Stimulated activated CD4-positive, alpha-beta T cell treated with anti-CD3 and anti-CD28 coated beads, Interleukin-1b, Interleukin-23, amount 100 ng/mL, for 48 hours (primary cell): ENCODE results near the gene LFNG.
"Not testable (repeated sequence)": the region's sequence is repeated elsewhere in the genome, so short reads cannot be mapped to it uniquely, and the experiment has no call there.

Experiments
- DNase-seq: peaks from one replicate; pipeline ENCODE4 v3.0.0-alpha.2; 2020

The LFNG gene

DNA sequence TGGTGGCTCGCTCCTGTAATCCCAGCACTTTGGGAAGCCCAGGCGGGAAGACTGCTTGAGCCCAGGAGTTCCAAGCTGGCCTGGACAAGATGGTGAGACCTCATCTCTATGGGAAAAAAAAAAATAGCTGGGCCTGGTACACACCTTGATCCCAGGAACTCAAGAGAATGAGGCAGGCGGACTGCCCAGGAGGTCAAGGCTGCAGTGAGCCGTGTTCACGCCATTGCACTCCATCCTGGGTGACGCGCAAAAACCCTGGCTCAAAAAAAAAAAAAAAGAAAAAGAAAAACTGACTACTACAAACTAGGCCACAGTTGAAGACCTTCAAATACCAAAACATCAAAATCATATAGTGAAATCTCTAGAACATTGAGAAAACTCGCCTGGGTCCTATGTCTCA is 31.8 kb downstream of the LFNG start:
- DNase-seq, result no peak

DNA sequence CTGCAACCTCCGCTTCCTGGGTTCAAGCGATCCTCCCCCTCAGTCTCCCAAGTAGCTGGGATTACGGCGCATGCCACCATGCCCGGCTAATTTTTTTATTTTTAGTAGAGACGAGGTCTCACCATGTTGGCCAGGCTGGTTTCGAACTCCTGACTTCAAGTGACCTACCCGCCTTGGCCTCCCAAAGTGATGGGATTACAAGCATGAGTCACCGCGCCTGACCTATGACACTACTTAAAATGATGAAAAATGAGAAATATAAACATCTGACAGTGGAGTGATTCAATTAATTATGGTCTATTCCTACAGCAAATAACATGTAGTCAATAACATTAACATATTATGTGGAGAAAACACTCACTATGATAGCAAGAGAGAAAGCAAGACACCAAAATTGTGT is 33.5 kb downstream of the LFNG start:
- no peak for DNase-seq

DNA sequence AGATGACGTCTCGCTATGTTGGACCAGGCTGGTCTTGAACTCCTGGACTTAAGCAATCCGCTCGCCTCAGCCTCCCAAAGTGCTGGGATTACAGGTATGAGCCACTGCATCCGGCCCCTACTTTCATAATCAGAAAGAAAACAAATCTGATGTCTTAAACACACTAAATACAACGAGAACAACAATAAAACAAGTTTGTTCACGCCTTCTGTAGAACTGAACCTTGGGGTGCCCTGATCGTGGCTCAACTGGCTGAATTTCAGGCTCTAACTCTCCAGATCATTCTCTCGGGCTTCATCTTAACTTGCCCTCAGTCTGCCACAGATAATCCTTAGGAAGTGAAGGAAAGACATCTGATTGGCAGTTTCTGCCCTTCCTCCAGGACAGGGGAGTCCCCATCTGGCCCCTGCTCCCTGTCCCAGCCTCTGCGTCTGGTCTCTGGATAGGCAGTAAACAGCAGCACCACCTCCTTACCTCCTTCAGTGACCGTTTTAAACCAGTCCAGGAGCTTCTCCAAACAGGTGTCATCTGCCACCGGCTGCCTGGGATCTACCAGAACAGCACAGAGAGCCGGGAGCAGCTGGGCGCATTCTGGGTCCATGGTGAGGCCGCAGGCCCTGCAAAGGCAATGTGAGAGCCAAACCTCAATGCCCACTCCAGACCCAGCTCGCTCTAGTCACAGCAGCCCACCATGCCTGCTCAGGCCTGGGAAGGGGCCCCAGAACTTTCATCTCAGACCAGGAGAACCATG is 34.4 kb downstream of the LFNG start:
- DNase-seq, result no peak

DNA sequence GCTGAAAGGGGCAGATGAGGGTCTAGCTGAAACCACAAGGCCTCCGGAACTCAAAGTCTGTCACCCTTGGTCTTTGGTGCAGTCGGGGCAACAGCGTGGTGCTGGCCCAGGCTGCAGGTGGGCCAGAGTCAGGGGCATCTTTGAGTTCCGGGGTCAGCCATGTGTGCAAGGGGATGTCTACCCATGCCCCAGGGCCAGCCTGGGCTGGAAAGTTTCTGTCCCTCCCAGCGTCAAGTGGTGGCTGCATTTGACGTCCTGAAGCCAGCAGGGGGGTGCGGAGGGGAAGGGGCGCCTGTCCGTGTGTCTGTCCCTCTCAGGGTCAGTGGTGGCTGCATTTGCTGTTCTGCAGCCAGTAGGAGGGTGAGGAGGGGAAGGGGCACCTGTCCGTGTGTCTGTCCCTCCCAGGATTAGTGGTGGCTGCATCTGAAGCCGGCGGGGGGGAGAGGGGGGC is 35.1 kb downstream of the LFNG start:
- DNase-seq, result no peak

DNA sequence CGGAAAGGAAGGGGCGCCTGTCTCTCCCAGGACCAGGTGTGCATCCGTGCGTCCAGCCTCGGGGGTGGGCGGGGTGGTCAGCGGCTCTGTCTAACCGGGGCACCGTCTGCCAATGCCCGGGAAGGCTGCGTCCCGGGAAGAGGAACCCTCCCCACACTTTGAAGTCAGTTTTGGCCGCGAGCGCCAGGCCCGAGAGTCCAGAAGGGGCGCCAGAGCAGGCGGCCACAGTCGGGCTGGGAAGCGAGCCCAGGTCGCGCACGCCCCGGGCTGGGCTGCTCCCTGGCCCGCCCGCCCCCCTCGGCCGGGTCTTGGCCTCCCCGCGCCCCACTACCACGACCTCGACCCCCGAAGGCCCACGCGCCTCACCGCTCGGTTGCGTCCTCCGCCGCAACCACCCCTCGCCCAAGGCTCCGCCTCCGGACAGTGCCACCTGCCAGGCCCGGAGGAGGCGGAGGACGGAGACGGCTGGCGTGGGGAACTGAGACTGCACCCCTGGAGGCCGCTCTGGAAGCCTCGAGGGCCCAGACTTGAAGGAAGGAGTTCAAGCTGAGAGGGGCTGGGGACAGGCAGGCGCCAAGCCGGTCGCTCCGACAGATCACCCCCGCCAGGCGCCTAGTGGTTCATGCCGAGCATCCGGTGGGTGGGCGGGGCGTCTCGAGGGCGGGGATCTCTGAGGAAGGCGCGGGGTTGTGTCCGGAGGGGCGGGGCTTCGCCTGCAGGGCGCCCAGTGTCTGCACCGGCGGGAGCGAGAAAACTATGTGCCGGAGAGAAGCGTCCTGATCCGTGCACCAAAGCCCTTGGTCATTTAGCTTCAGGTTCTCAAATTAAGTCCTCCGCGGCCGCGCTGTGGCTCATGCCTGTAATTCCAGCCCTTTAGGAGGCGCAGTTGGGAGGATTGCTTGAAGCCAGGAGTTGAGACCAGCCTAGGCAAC is 35.8 kb downstream of the LFNG start, which contains the start of gene BRAT1:
BRAT1 (minus strand) TSS at position 404 of the 932 bp plus-strand sequence. CDS start 1,093 bp downstream, outside the sequence.
- DNase-seq, result peak; percentile 95

DNA sequence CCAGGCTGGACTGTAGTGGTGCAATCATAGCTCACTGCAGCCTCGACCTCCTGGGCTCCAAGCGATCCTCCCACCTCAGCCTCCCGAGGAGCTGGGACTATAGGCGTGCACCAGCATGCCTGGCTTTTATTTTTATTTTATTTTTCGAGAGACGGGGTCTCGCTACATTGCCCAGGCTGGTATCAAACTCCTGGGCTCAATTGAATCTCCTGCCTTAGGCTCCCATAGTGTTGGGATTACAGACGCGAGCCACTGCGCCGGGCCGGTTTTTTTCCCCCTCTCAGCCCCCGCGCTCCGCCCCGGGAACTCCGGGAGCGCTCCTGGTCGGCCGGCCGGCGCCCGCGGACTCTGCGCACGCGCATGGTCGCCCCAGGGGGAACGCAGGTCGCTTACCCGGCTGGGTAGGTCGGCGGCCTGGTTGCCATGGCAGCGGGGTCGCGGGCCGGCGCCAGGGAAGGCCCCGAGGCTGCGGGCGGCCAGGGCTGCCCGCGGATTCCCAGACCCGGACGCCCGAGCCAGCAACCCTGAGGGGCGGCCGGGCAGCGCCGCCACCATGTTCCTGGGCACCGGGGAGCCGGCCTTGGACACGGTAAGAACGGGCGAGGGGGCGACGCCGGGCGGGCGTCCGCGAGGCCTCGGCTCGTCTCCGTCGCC is 39.2 kb downstream of the LFNG start, which contains the start of gene IQCE:
IQCE (plus strand) TSS at position 351 of the 654 bp plus-strand sequence; CDS start at position 554, 203 bp downstream.
- DNase-seq, result peak; percentile 91

DNA sequence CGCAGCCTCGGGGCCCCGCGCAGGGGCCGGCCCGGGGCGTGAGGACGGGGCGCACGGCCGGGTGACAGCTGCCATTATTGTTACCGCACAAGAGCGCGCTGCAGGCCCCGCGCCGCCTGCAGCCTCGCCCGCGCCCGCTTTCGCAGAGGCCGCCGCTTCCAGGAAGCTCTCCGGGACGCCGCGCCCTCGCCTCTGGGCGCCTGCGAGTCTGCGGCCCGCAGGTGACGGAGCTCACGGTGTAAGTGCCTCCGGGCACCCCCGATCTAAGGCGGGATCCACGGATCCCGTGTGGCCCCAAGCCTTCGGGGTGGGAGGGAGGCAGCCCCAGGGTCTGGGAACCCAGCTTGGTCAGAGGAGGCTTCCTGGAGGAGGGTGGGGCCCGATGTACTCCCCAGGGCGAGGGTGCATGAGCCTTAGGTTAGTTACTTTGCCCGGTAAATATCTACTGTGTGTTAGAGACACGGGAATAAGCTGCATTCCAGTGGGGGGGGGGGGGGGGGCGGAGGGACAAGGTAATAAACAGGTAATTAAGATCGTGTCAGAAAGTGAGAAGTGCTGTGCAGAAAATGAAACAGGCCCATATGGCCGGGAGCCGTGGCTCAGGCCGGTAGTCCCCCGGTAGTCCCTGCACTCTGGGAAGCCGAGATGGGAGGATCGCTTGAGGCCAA is 39.8 kb downstream of the LFNG start:
- peak; percentile 17 for DNase-seq

DNA sequence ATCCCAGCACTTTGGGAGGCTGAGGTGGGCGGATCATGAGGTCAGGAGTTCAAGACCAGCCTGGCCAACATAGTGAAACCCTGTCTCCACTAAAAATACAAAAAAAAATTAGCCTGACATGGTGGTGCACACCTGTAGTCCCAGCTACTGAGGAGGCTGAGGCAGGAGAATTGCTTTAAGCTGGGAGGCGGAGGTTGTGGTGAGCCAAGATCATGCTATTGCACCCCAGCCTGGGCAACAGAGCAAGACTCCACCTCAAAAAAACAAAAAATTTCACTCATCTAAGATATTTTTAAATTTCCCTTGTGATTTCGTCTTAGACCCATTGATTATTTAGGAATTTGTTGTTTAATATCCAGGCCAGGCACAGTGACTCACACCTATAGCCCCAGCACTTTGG is 44.4 kb downstream of the LFNG start:
- not testable (repeated sequence) for DNase-seq

DNA sequence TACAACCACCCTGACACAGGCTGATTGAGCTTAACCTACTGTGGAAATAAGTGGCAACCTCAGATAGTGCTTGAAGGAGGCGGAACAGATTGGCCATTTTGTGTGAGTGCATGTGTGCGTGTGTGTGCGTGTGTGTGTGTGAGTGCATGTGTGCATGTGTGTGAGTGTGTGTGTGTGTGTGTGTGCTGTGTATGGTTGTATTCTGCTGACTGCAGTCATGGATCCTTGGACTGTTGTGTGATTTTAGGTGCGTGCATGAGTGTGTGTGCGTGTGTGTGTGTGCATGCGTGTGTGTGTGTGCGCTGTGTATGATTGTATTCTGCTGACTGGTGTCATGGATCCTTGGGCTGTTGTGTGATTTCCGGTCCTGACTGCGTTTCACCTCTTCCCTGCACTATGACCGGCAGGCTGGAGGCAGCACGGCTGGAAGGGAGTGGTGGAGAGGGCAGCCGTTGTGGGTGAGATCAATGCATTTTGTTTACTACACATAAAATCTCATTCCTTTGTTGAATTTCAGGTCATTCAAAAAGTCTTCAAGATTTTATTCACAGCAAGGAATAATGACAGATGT is 45.5 kb downstream of the LFNG start:
- no peak for DNase-seq

DNA sequence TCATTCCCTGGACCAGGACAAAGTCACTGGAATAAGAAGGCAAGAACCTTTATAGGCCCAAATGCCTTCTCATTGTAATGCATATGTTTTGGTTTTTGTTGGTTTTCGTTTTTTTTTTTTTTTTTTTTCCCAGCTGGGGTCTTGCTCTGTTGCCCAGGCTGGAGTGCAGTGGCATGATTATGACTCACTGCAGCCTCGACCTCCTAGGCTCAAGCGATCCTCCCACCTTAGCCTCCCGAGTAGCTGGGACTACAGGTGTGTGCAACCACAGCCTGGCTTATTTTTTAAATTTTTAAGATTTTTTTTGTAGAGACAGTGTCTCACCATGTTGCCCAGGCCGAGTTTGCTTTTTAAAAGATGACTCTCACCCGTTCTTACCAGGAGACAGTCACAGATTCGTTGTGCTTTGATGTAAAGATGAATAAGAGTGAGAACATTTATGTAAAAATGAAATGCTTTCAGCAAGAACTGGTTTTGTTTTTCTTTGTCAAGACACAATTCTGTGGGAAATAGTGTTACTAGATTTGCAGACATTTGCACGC is 46.8 kb downstream of the LFNG start:
- DNase-seq, result no peak

DNA sequence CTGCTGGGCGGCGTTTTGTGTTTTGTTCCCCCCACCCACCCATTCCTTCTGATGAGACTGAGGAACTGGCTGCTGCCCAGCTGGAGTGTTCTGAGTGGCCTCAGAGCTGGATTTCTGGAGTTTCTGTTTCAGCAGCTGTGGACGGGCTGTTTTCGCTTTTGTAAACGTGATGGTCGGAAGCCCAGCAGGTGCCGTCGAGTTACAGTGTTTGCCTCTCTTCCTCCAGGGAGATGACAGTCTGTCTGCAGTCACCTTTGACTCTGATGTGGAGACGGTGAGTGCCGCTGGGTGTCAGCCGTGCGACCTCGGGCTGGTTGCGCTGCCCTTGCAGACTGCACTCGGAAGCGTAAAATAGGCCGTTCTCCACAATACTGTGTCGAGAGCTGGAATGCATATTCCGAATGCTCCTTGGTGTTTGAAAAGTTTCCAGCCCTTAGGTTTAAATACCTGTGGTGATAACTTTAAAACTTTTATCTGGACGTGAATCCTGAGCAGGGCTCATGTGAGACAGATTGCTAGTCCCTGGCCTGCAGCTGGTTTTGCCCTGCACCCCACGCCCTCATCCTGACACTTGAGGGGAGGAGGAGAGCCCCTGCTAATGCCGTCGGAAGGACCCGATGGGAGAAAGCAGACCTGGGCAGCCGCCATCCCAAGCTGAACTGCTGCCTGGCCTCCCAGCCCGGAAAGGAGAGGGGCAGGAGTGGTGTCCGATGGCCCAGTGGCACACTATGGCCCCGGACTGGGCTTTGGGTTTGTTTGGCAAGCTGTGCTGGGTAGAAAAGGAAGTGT is 47.5 kb downstream of the LFNG start:
- DNase-seq, result peak; percentile 27

DNA sequence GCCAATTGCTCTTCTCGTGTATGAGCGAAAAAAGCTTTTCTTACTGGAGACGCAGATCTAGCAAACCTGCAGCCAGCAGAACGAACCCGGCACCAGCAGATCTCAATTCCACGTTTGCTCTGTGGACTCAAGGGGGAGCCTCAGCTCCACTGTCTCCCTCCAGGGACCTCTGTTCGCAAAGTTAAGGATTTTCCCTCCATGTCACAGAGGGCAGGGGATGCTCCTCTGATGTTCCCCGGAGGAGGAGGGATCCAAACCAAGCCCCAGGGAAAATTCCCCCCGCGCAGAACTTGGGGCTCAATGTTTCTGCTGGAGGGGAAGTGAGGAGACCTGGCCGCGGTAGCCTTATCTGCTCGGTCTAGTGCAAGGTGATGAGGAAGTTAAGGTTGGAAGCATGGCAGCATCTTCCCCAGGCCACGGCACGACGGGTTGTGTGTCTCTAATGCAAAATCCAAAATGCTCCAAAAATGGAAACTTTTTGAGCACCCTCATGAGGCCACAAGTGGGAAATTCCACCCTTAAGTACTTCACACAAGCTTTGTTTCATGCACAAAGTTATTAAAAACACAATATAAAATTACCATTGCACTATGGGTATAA is 48.2 kb downstream of the LFNG start:
- DNase-seq, result no peak

DNA sequence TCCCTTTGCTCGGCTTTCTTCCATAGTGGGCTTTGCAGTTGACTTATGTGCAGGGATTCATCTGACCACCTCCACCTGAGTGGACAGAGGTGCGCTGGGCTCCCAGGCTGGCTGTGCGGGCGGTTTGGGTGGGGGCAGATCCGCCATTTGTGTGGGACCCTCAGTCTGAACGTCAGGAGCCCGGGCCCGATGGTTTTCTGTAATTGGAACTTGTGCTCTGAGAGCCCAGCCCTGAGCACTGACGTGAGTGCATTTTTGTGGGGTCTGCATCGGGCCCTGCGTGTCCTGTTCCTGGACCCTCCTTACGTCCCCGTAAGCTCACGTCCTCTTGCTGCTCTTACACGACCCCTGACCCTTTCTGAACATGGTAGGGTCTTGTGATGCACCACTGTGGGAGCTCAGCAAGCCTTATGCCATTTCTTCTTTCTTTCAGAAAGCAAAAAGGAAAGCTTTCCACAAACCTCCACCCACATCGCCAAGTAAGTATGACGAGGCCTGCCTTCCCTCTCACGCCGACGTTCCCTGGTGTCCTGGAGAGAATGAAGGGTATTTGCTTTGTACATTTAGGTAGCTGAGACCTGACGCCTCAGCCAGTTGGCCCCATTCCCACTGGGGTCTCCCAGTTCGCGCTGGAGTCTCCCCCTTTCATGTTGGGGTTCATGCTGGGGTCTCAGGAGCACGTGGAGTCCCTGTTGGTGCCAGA is 49.1 kb downstream of the LFNG start:
- DNase-seq, result no peak

DNA sequence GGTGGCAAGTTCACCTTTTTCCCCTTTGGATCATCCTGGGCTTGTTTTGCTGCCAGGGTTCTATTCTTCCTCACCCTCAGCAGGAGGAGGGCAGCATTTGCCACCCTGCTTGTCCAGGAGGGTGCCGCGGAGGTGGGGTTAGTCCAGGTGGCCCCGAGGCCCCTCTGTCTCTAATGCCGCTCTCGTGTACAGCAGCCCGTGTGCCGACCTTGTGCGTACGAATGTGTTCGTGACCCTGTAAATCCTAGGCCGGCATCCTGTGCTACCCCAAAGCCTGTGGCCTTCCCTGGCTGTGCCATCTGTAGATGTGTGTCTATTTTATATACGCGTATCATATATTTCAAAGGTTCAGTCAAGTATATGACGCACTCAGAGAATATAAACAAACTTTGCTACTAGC is 49.8 kb downstream of the LFNG start:
- DNase-seq, result no peak

DNA sequence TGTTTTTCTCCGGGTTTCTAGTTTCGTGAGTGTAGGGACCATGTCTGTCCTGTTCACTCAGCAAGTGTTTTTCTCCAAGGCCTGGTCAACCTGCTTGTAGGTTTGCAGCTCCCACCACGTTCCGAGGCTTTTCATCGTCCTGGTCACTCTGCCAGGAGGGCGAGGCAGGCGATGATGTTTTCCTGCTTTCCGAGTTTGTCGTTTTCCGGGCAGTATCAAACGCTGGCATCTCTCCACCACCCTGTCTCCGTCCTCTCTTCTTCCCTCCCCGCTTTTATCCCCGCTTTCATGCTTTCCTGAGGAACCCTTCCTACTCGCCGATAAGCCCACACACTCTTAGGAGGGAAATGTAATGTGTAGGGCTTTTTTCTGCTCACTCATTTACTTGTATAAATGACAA is 50.4 kb downstream of the LFNG start:
- DNase-seq, result no peak

DNA sequence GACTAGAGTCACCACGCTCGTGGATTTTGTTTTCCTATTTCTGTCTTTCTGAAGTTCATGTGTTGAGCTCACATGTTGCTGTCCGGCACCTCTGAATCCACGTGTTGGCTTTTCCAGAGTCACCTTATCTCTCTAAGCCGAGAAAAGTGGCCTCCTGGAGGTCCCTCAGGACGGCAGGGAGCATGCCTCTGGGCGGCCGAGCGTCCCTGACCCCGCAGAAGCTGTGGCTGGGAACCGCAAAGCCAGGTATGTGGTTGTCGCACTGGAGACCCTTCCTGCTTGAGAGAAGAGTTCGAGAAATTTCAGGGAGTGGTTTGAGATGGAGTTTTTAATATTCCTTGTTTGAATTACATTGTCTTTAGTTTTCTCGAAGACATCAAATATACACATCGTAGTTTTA is 51.8 kb downstream of the LFNG start:
- no peak for DNase-seq

DNA sequence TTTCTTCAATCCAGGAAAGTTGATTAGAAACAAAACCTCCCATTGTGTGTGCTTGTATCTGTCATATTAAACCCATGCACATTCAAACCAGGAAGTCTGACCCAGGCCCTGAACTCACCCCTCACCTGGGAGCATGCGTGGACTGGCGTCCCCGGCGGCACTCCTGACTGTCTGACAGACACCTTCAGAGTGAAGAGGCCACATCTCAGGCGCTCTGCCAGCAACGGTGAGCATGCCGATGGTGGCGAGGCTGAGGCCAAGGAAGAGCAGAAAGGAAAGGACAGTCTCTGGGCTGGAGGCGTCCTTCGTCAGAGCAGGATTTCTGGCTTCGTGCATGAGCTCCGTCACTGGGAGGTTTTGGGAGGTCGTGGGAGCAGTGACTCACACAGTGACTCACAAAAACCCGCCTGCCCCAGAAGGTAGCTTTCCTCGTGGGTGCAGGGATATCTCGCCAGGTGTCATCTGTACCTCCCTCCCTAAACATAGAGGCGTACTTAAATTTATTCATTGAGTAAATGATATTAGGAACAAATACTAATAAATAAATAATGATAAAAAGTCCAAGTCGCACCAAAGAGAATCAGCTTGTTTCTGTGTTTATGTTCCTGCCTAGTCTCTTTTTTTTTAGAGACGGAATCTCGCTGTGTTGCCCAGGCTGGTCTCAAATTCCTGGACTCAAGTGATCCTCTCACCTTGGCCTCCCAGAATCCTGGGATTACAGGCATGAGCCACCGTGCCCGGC is 52.7 kb downstream of the LFNG start:
- DNase-seq, result peak; percentile 24

DNA sequence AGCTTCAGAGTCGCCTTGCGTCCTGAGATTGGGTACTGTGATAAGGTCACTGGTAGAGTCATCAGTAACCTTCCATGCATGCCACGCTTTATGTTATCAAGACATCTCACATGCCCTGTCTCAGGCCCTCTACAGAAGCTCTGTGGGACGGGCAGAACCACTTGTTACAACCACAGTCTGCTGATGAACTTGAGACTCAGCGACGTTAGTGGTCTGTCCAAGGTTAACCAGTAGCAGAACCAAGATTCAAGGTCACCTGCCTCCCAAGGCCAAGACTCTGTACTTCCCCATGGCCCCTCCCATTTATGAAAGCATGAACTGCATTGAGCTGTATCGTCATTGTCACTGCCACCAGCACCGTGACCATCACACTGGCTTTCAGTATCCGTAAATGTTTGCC is 54.2 kb downstream of the LFNG start:
- no peak for DNase-seq

DNA sequence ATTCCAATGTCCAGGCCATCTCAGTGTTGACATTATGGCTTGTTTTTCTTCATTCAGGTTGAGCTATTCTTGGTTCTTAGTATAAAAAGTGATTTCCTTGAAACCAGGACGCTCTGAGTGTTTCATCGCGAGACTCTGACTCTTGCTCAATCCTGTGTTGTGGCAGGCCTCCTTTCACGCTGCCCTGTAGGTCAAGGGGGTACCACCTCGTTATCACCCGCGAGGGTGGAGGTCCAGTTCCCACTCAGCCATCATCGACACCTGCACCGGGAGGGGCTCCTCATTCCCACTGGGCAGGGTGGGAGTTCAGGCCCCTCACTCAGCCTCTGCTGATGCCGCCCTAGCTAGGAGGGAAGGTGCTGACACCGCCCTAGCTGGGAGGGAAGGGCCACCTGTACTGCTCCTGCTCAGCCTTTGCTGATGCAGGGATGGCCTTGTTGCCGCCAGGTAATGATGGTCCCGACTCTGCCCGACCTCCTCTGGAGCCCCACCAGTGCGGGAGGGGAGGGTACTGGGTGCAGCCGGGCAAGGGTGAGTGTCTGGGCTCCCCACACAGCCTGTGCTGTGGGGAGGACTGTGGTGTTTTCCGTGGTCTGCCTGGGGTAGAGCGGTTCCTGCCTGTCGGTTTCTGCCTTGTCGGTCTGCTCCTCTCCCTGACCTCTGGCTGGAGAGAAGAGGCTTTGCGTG is 55.6 kb downstream of the LFNG start:
- DNase-seq, result no peak
